ENCODE data around the gene ACSBG1.

- TF ChIP-seq POLR2A (IDR thresholded peaks at IDR 0.05) (no peak), CTCF (IDR thresholded peaks at IDR 0.05) (no peak)
Measured at GRCh38 chr15:78147566-78147965, 86.8 kb downstream of the ACSBG1 start.

All from tibial nerve (tissue), 3 donors.